Measurements from ENCODE around the gene LRRC4C.

The LRRC4C gene

DNA sequence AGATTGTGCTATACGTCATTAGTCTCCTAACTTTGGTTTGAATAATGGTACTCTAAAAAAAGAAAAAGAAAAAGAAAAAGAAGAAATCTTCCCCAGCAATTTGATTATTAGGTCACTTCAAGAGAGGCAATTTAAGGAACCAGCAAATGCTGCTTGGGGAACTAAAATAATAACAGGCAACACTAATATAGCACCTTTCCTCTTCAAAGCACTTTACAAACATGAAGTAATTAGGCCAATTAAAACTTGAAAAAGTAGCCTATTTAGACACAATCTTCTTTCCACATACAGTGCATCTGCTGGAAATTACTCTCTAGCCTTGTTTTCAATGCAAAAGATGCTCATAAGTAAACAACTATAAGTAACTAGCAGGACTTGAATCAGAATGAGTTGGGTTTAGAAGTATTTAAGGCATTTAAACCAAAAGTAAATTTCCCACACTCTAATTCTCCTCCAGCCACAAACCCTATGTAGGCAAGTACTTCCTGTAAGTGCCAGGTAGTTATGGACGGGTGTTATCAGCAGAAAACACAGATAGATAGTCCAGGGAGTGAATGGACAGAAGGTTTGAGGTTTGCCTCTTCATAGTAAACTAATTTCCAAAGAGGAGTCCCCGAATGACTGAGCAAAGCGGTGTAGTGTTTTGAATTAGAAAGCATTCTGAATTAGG lies 44.5 kb downstream of the LRRC4C start:
- no peak for DNase-seq (ENCODE audit: low read depth in 2 of 2)

DNA sequence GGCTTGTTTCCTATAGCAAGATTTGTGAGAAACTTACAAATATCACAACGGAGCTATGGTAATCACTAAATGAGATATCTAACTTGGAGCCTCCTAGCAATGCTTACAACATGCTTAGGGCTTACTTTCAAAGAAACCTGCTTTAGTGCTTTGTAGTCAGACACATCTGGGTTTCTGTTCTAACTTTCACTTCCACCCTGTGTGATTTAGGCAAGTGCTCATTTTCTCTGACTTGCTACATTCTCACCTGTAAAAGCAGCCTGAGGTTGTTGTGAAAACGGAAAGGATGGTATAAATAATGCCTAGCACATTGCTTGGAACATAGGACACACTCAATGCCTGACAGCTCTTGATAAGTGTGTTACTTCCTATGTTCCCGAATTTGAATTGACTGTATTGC lies 45.6 kb downstream of the LRRC4C start:
- DNase-seq (ENCODE audit: low read depth in 2 of 2) = no peak

DNA sequence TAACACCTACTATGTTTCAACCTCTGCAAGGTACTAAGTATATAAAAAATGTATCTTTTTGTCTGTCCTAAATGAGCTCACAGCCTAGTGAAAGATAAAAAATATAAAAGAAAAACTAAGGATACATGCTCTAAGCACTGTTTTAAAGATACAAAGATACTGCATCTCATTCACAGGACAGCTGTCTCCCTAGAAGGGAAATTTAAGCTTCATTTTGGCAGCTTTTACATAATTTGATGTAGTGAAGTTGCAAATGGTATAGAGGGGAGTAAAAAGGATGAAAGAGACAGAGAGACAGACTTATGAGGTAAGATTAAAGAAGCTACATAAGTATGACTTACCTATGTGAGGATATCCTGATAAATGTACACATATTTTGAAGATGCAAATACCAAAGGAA lies 53.6 kb downstream of the LRRC4C start:
- DNase-seq (ENCODE audit: low read depth in 2 of 2) = no peak

DNA sequence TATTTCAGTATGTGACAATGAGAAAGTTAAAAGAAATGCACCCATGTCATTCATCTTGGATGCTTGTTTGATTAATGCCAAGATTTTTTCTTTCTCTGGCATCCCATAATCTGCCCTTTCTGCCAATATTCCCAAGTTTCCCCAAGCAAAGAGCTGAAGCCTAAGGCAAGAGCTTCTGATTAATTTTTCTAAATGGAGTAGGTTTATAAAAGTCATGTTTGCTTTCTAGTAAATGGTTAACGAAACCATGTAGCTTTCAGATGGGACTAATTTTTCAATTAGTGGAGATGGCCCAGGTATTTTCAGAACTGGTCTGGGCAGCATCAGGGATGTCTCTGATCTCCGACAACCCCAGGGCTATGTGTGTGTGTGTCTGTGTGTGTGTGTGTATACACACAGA lies 55.3 kb downstream of the LRRC4C start:
- DNase-seq (ENCODE audit: low read depth in 2 of 2) = no peak

DNA sequence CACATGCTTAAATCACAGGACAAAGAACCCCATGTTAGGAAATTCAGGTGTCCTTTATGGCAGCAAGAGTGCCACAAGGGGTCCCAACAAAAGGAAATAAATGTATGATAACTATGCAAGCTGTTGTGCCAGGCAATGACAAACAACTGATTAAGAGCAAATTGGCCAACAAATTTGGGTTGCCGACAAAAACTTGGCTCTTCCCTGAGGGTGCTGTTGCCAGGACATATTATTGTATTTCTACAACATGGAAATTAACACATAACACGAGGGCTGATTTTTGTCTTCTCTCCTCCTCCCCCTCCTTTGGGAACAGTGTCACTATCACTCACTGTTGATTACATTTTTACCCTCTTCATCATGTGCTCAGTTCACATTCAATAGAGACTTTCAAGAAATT lies 56.0 kb downstream of the LRRC4C start:
- no peak for DNase-seq (ENCODE audit: low read depth in 2 of 2)

DNA sequence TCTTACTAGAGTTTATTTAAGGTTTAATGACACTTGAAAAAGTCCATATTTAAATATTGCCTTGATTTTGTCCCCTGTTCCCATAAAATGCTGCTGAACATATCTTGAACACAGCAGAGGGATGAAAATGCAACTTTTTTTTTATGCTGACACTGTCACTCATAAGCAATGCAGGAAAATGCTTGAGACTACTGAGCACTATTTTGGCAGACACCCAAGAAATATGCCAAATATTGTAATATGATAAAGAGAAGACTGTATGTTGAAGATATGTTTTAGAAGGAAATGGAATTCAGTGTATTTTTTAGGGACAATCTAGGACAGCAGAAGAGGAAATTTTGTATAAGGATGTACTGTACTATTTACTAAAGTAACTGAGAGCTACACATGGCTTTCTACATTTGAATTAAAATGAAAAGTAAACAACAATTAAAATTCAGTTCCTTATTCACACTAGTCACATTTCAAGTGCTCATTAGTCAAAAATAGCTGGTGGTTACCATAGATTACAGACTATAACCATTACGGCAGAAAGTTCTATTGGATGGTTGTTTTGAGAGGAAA lies 58.6 kb downstream of the LRRC4C start:
- no peak for DNase-seq (ENCODE audit: low read depth in 2 of 2)

DNA sequence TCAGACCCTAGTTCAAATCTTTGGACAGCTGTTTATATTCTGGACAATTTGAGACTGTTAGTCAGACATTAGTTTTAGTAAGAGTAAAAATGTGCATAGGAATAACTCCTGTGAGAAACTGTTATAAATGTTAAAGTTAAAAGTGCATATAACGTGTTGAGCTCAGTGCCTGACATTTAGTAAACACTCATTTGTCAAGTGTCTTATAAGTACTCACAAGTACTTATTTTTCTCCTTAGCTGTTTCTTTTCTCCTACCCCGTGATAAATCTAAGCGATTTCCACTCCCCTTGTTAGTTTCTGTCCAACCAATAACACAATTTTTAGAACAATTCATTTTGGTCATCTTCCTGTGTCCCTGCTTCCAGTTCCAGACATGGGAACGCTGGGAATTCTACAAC lies 59.3 kb downstream of the LRRC4C start:
- DNase-seq (ENCODE audit: low read depth in 2 of 2) = no peak

DNA sequence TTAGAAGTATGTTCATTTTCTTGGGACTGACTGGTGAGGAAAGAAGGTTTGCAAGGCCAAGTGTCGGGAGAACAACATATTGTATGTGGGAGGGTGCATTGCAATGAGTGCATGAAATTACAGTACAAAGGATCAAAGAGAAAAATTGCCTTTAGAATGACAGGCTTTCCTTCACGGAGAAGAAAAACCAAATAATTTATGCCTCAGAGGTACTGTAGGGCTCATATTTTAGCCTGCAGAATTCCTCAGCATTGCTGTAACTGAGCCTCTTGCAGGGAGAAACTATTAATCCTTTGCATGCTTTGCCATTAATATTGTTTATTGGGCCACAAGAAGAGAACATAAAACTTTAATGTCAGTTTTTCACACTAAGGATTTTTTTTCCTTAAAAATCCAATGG lies 60.1 kb downstream of the LRRC4C start:
- DNase-seq (ENCODE audit: low read depth in 2 of 2) = no peak

DNA sequence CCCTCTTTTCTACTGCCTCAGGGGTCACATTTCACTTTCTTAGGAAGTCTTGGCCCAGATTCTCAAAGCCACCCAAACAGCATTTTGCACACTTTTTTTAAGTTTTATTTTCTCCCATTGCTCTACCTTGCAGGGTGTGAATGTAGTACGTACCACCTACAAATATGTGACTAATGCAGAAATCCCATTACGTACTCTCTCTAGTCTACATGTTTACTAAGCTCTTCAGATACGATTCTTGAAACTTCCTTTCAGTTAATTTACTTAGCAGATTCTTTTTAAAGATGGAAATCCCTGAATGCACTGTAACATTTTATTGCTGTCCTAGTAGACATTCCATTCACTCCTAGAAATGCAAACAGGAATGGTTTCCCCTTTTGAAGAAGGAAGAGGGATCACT lies 61.3 kb downstream of the LRRC4C start:
- DNase-seq (ENCODE audit: low read depth in 2 of 2) = no peak

DNA sequence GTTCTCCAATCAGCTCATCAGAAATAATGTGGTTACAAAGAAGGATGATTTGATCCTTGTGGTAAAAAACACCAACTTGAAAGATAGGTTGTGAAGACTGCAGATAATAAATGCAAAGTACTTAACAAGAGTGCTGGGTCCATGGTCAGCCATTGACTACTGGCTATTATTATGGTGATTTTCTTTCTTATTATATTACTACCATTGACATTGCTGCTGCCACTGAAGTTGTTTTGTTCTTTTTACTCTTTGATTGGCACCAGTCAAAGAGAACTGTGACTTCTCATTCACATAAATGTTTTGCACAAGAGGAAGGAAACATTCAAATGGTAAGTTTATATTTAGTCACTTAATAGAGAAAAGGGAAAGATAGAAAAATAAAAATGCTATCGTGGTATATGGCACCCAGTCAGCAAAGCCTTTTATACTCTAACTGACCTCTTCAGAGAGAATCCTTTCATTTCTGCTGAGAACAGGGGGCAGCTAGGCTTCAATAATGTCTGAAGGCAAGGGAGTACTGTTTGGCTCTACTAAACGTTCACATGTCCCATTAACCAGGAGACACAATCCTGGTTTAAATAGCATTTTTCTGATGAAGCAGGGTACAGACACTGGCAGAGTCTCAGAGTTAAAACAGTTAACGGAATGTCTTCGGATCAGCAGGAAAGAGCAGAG lies 64.8 kb downstream of the LRRC4C start:
- DNase-seq (ENCODE audit: low read depth in 2 of 2) = no peak

DNA sequence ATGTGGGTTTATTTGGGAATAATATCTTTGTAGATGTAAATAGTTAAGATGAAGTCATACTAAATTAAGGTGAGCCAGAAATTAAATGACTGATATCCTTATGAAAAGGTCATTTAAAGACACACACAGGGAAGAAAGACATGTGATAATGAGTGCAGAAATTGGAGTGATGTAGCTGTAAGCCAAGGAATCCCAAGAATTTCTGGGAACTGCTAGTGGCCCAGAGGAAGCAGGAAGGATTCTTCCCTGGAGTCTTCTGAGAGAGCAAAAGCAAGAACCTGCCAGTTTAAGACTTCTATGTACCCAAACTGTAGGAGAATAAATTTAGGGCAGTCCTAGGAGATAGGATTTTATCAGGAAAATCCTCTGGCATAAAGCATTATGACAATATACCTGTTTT lies 66.9 kb downstream of the LRRC4C start:
- no peak for DNase-seq (ENCODE audit: low read depth in 2 of 2)

DNA sequence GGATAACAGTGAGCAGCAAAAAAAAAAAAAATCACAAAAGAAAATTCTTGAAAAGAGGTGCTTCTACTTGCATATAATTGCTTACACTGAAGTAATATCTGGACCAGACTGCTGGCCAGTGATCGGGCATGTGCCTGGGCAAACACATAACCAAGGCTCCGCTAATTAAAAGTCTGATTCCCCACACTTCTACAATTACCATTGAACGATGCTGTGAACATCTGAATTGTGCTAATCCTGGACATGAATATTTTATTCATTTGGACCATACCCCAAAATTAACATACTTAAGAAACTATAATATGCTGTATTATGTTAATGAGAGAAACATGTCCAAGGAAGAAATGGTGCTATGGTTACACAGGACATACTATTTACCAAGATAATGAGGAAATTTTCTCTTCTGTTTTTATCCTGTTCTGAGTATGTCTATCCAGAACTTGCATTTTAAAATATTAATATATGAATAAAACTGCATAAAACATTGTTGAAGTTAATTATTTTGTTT lies 69.8 kb downstream of the LRRC4C start:
- no peak for DNase-seq (ENCODE audit: low read depth in 2 of 2)

DNA sequence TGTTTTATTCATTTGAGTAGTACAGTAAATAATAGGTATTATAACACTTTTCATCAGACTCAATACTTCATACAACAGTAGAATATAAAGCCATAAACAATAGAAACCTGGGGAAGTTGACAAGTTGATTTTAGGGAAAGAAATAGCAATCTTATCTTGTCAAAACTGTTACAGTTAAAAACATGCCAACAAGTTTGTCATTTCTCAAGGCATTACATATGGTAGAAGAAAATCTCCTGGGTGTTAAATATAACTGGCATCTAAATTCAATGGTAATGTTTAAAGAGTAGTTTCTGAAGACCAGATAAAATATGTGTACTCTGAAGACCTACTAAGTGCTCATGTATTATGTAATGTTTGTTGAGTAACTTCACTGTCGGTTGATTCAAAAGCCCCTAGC lies 75.1 kb downstream of the LRRC4C start:
- DNase-seq (ENCODE audit: low read depth in 2 of 2) = no peak

DNA sequence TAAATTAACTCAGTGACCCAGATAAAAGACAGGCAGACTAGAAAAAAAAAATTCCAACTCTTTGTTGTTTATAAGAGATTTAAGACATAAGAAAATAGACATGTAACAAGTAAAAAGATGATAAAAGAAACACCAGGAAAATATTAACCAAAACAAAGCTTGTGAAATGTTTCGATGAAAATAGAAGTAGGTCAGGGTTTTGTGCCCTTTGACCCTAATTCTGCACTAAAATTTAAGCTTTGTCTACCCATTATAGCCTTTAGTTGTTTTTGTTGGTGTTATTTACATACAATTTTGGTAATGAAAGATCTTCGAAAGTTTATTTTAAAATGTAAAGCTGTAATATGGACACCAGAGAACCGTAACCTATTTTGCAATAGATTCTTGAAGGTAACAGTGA lies 75.7 kb downstream of the LRRC4C start:
- no peak for DNase-seq (ENCODE audit: low read depth in 2 of 2)

DNA sequence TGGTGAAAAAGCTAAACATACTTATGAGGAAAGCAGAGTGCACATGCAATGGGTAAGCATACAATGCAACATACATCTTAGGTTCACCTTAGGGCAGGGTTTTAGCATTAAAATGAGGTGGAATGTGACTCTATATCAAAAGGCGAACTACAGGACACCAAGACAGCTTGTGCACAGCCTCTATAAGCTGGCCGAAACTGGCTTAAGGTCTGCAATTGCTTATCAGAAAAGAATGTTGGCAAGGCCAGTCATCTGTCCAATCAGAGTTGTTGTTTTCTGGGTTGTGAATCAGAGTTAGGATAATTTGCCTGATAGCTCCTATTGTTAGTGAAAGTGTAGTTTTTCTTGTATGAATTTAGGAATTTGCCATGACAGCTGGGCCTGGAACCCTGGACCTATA lies 76.5 kb downstream of the LRRC4C start:
- no peak for DNase-seq (ENCODE audit: low read depth in 2 of 2)

DNA sequence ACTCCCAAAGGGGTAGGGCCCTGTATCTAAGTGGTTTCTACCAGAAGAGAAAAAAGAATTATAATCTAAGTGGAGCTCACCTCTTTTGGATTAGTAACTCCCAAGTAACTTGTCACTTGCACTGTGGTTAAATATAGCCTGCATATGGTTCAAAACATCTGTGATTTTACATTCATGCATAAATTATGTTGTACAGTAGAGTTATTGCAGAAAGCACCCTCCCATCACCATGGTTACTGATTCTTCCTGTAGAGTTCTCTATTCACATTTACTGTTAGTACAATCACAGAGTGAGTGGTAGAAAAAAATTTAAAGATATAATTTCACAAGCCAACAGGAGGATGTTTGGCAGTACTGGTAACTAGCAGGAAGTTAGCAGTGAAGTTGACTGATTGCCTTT lies 80.4 kb downstream of the LRRC4C start:
- DNase-seq (ENCODE audit: low read depth in 2 of 2) = no peak

DNA sequence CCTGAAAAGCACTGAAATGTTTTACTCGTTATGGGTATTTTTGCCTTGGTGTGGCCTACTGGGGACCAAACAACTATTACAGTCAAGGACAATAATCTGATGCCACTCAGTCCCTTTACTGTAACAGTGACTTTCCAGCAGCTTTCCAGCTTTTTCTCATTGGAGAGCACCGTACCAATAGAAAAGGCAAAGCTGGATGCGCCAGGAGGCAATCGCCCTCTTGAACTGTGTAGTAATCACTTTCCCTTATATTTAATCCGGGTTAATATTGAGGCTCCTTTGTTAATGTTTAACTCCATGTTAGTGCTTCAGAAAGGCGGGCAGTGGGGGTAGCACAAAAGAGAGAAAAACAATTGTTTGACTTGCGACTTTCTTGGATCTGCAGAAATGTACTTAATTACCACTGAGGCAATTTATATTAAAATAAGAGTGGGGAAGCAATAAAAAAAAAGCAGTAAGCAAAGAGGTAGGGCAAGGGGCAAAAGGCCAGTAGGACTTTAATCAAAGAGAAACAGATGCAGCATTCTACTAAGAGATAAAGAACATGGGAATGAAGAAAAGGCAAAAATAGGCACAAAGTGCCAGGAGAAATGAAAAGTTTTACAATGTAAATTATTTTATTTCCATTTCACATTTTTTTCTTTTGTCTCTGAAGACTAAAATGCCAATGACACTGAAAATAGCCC lies 81.6 kb downstream of the LRRC4C start:
- DNase-seq (ENCODE audit: low read depth in 2 of 2) = no peak

DNA sequence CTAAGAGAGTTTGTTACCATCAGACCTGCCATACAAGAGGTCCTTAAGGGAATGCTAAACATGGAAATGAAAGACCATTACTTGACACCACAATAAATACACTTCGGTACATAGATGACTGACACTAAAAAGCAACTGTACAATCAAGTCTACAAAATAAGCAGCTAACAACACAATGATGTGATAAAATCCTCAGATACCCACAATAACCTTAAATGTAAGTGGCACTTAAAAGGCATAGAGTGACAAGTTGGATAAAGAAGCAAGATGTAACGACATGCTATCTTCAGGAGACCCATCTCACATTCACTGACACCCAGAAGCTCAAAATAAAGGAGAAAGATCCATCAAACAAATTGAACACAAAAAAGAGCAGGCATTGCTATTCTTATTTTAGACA lies 107.6 kb downstream of the LRRC4C start:
- DNase-seq (ENCODE audit: low read depth in 2 of 2) = no peak

DNA sequence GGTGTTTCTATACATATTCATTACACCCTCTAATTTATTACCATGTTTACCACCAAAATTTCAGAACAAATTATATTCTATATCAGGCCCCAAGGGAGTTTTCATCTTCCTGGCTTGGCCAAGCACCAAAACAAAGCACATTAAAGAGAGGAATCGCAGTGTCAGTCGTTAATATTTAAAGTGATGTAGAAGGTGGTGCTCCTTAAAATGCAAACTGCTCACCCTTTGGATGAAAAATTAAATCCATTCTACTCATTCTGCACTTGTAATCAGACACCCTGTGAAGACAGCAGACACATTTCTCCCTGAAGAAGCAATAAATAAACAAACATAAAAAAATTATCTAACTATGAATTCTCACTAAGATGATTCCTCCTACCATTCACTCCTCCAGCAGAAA lies 113.4 kb downstream of the LRRC4C start:
- DNase-seq (ENCODE audit: low read depth in 2 of 2) = no peak

DNA sequence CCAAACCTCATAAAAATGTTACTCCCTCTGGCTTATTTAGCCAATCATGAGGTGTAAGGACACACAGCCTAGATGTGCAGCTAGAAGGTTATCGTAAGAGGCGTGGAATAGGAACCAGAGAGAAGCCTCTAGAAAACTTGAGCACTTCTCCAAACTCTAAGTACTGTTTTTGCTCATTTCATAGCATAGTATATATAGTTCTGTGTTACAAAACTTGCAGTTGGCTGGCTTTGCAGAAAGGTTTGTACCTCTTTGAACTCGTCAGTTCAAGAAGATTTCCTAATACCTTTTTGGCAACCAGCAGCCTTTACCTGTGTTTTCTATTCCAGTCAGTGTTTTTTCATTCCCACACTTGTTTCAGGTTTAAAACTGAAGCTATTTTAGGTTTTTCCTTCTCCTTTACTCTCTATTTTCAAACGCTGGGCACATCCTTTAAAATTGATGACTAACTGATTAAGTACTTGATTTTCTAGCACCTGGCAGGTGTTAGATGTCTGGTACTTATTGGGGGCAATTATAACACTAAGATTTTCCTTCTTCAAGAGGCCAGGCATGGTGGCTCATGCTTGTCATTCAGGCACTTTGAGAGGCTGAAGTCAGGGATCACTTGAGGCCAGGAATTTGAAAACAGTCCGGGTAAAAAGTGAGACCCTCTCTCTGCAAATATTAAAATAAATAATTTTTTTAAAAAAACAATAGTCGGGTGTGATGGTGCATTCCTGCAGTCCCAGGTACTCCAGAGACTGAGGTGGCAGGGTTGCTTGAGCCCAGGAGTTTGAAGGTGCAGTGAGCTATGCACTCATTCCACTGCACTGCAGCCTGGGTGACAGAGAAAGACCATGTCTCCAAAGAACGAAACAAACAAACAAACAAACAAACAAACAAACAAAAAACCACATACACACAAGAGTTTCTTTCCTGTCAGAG lies 125.2 kb downstream of the LRRC4C start:
- no peak for DNase-seq (ENCODE audit: low read depth in 2 of 2)

DNA sequence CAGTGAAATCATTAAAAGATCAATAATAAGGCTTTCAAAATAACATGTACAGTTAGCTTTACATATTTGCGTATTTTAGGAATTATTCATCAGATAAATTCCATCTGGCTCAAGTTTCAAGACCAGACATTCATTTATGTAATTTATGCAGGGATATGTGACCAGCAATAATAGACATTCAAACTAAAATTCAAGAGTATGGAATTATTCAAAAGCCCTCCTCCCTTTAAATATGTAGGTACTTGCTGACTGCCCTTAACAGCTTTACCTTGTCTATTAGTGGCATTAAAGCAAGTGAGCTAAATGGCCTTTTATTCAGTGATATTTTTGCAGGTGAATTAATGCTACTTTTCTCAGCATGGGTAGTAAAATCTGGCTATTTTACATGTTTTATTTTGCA lies 126.1 kb downstream of the LRRC4C start:
- DNase-seq (ENCODE audit: low read depth in 2 of 2) = no peak

DNA sequence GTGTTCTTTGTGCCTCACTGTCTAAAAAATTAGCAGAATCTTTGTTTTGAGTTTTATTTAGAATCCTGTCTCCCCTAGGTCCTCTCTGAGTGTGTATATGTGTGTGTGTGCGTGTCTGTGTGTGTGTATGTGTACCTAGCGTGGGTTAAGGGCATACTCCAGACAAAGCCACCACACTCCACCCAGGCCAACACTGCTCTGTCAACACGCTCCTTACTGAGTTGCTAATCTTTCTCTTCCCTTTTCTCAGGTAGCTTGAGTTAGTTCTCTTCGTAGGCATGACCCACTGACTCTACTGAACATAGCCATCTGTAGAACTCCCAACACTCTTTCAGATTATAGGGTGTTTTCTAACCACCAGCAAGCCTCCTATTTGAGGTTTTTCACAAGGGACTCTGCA lies 131.1 kb downstream of the LRRC4C start:
- DNase-seq (ENCODE audit: low read depth in 2 of 2) = no peak

Data from stimulated activated CD8-positive, alpha-beta memory T cell treated with anti-CD3 and anti-CD28 coated beads, Interleukin-15, amount 100 ng/mL, for 4 hours (primary cell).